ENCODE measurements around the gene SLIT3.

SLIT3 gene

GRCh38 chr5:168624850-168625364 is 676.0 kb downstream of the SLIT3 start:
- no peak for DNase-seq (ENCODE audit: low read depth in 1 of 2, low spot score in 1 of 2)

GRCh38 chr5:168620807-168621206 is 680.1 kb downstream of the SLIT3 start:
- no peak for DNase-seq (ENCODE audit: low read depth in 1 of 2, low spot score in 1 of 2)

- no peak for DNase-seq (ENCODE audit: low read depth in 1 of 2, low spot score in 1 of 2)
Measured at GRCh38 chr5:168614661-168615060, 686.3 kb downstream of the SLIT3 start.

GRCh38 chr5:168613996-168614395 is 686.9 kb downstream of the SLIT3 start:
- DNase-seq (ENCODE audit: low read depth in 1 of 2, low spot score in 1 of 2), result no peak

GRCh38 chr5:168613396-168613795 is 687.5 kb downstream of the SLIT3 start:
- no peak for DNase-seq (ENCODE audit: low read depth in 1 of 2, low spot score in 1 of 2)

- DNase-seq (ENCODE audit: low read depth in 1 of 2, low spot score in 1 of 2), result no peak
Measured at GRCh38 chr5:168612996-168613395, 687.9 kb downstream of the SLIT3 start.

GRCh38 chr5:168612123-168612522 is 688.8 kb downstream of the SLIT3 start:
- no peak for DNase-seq (ENCODE audit: low read depth in 1 of 2, low spot score in 1 of 2)

All from stimulated activated CD4-positive, alpha-beta T cell treated with anti-CD3 and anti-CD28 coated beads, Interleukin-15, amount 100 ng/mL, for 1 hour (primary cell).